ENCODE measurements around the gene BOLL.
"Not testable (repeated sequence)": the region's sequence is repeated elsewhere in the genome, so short reads cannot be mapped to it uniquely, and the experiment has no call there.

Gene BOLL, protein sequence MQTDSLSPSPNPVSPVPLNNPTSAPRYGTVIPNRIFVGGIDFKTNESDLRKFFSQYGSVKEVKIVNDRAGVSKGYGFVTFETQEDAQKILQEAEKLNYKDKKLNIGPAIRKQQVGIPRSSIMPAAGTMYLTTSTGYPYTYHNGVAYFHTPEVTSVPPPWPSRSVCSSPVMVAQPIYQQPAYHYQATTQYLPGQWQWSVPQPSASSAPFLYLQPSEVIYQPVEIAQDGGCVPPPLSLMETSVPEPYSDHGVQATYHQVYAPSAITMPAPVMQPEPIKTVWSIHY

DNA sequence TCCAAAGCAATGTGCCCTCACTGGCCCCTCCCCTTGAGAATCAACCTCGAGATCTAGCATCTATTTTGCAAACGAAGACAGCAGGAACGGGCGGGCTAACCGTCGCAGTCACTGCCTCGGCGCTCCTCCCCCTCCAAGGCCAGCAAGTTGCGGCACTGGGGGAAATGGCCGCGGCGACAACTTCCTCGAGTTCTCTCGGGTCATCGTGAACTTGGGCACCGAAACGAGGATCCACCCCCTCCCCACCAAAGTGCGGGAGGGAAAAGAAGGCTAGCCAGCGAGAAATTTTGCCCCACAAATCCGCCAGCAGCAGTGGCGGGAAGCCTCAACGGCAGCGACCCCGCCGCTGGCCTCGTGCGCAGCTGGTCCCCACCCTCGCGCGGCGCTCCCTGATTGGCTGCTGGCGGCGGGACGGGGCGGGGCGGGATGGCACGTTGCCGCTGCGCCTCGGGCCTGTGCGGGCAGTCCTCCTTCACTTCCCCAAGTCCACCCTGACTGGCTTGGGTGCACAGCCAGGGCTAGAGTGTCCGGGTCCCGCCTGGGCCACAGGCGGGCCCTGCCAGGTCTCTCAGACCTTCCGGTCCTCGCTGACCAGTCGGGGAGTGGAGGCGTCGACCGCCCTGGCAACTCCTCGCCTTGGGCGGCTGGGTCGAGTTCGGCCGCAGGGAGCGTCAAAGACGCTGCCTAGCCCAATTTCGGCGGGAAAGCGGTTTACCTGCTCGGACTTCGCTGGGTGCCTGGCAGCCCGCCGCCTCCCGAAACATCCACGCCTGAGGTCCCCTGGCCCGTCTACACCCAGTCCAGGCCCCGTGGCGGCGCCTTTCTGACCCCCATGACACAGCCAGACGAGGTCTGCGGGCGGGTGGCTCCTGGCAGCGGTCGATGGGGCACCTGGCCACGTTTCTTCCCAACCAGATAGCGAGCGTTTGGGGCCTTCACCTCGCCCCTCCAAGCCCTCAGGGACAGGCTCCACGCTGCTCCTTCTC is at the start of gene BOLL:
BOLL (minus strand) TSS at position 364 of the 986 bp plus-strand sequence. CDS start 3,469 bp downstream, outside the sequence.
- no peak for DNase-seq

DNA sequence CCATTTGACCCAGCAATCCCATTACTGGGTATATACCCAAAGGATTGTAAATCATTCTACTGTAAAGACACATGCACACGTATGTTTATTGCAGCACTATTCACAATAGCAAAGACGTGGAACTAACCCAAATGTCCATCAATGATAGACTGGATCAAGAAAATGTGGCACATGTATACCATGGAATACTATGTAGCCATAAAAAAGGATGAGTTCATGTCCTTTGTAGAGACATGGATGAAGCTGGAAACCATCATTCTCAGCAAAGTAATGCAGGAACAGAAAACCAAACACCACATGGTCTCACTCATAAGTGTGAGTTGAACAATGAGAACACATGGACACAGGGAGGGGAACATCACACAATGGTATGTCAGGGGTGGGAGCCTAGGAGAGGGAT is 49.7 kb upstream of the BOLL start:
- not testable (repeated sequence) for DNase-seq

DNA sequence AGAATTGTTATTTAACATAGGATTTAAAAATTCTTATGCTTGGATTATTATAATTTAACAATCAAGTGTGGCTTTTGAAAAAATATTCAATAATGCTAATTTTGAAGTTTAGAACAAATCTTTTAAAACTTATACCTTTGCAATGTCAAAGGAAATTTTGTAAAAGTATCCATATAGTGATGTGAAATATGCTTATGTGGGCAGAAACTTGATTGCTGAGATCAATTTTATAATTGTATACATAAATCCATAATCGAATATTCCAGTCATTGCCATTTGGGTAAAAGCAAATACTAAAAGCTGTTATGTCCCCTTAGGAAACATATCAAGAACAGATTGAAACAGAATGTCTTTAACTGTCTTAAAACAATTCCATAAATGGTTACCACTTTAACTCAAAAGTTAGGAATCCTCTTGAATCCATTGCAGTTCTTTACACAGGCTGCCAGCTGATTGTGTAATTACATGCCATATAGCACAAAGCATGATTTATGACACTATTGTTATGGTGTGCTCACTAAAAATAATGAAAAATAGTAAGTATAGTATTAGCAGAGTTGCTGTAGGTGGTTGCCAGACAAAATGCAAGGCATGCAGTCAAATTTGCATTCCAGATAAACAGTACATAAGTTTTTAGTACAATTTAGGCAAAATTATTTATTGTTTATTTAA is 43.5 kb upstream of the BOLL start:
- DNase-seq = no peak

DNA sequence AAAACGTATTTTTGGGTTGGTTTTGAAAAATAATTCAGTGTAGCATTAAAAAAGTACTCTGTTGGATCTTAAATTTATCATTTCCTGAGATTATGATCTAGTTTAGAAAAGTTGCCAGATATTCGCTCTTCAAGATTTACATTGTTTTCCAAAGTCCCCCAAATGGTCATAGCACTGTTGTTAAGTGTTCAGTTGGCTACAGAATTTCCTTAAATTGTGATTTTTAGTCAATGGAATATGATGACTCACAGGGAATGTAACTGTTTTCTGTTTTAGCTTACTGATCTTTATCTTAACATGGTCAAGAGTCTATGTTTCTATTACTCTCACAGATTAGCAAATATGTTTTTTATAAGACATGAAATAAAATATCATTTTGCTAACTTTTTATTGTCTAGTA is 42.5 kb upstream of the BOLL start:
- no peak for DNase-seq

DNA sequence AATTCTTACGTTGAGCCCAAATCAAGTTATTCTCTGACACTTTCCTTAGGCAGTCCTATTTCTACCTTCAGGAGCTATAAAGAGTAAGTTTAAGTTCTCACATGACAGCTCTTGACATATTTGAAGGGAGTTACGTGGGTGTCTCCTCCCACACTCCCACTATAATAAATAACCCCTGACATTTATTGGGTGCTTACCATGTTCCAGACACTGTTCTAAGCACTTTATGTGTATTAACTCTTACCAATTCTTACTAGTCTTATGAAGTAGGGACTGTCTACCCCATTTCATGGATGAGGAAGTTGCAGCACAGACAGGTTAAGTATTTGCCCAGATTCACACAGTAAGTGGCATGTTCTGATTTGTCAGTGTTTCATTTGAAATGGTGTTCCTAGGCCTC is 37.2 kb upstream of the BOLL start:
- no peak for DNase-seq

DNA sequence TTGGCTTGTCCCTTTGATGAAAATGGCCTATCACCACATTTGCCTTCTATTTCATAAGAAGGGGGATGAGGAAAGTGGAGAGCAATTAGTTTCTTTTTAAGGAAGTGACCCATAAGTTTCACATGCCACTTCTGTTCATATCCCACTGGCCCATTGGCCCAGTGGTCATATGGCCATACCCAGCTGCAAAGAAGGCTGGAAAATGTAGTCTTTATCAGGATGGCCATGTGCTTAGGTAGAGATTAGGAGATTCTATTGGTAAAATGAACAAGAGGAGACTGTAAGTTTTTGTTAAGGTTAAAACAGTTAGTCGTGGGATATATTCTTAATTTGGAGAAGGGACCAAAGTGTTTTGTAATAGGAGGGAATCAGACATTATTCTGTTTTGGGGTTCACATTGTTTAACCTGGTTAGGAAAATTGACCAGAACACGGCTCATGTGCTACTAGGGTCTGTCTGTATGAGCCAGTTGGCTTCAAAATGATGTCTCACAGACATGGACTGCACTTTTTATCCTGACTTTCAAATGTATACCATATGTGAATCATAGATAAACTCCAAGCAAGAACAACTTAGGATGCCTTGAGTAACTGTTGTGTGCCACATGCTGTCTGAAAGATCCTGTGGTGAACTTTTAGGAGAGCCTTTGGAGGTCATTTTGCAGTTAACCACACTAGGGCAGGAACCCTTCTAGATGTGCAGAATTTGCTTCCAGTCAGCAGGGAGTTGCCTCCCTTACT is 36.6 kb upstream of the BOLL start:
- no peak for DNase-seq

DNA sequence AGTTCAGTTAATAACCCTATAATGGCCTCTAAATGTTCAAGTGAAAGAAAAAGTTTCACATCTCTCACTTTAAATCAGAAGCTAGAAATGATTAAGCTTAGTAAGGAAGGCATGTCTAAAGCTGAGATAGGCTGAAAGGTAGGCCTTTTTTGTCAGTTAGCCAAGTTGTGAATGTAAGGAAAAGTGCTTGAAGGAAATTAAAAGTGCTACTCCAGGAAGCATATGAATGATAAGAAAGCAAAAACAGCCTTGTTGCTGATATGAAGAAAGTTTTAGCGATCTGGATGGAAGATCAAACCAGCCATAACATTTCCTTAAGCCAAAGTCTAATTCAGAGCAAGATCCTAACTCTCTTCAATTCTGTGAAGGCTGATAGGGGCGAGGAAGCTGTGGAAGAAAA is 29.4 kb upstream of the BOLL start:
- no peak for DNase-seq

DNA sequence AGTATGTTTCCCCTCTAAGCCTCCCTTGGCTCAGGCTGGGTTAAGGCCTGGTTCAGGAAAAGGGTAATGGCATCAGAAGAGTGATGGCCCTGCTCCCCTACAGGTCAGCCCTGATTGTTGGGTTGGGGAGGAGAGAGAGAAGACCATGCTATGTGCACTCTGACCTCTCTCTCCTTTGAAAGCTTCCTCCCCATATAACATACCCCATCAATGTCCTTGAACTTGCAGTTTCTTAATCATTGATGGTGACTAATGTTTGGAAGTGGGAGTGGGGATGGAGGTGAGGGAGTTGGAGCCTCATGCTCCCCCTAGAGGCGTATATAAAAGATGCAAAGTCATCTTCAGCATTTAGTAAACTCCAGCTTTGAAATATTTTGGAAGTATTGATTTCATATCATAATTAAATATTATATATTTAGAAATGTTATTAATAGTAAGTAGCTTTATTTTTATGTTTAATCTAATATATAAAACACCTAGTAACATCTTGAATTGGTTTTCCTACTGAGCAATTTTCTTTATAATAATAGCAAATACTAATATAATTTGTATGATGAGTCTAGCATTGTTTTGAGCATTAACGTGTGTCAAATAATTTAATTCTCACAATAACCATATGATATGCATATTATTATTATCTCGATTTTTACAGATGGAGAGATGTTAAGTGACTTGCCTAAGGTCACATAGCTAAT is 28.1 kb upstream of the BOLL start:
- DNase-seq = peak; percentile 66 to 76

DNA sequence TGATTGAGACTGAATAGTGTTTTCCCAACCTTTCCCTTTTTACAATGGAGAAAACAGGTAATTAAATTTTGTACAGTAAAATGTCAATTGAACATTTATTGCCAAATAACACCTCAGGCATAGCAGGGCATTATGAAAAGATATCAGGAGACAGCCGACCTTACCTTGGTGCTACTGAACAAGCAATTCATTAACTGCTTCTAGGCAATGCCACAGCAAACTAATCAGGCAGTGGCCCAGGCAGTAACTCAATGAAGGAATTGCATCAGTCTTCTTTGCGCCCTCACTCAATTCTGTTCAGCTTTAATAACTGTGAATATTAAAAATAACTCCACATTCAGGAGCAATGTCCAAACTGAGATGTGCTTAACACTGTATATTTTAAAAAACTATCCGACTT is 25.4 kb upstream of the BOLL start:
- no peak for DNase-seq

DNA sequence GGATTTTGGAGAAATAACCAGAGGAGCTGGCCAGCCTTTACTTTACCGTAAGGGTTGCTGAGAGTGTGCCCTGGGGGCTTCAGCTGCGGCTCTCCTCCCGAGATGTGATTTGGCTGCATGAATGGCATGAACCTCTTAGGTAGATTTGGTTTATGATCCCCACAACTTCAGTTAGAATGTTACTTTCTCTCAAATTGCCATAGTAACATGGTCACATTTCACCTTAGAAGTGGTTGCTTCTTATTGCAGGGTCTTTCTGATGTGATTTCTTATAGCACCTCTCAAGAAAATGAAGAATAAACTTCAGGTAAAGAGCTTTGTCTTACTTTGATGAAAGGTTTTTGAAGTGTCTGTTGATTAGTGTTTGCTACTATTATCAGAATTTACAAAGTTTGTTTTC is 24.9 kb upstream of the BOLL start:
- no peak for DNase-seq

DNA sequence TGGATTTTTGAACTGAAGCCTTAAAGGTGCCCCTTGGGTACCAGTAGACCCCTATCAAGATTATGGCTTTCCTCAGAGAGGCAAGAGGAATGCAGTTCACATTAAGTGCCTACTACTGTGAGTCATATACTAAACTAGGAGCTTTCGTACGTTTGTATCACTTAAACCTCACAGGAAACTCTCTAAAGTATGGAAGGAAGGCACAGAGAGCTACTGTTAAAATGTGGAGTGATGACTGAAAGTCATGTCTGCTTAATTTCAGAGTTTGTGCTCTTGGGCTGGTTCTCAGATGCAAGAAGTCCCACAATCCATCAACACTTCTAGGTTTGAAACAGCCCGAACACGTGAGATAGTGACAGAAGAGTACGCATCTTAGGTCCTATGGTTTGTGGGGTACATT is 23.9 kb upstream of the BOLL start:
- DNase-seq = no peak

DNA sequence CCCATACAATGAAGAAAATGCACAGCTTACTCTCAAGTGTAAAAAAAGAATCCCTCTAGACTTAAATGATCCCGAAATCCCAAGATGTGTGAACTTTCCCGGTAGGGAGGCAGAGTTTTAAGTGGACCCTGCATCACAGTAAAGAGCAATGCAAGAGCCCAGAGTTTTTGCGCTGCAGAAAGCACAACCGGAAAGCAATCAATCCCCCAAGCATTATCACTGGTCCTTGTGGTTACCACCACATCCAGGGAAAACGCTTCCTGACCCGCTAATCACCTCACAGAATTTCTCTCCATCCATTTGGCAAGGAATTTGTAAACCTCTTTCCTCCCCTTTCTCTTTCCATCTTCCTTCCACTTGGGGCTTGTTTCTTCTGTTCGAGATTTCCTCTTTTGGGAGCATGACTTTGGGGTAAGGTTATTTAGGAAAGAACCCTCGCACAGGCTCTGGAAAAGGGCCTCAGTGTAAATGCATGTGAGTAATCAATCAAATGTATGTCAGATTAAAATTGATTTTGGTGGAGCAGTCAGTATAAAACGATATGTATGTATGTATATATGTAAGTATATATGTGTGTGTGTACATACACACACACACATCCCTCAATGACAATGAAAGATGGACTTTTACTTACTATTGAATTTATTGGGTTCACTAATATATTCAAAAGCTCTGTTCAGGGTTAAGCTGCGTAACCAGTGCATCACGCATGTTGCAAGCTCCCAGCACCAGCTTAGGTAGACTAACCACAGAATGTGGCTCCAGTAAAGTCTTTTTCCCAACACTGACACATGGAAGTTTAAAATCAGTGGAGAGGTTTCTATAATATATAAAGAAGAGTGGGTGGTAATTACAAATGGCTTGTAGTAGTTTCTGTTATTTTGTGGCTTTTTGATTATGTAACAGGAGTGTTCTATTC is 20.9 kb upstream of the BOLL start:
- peak in 1 of 2 experiments; percentile 23 for DNase-seq

DNA sequence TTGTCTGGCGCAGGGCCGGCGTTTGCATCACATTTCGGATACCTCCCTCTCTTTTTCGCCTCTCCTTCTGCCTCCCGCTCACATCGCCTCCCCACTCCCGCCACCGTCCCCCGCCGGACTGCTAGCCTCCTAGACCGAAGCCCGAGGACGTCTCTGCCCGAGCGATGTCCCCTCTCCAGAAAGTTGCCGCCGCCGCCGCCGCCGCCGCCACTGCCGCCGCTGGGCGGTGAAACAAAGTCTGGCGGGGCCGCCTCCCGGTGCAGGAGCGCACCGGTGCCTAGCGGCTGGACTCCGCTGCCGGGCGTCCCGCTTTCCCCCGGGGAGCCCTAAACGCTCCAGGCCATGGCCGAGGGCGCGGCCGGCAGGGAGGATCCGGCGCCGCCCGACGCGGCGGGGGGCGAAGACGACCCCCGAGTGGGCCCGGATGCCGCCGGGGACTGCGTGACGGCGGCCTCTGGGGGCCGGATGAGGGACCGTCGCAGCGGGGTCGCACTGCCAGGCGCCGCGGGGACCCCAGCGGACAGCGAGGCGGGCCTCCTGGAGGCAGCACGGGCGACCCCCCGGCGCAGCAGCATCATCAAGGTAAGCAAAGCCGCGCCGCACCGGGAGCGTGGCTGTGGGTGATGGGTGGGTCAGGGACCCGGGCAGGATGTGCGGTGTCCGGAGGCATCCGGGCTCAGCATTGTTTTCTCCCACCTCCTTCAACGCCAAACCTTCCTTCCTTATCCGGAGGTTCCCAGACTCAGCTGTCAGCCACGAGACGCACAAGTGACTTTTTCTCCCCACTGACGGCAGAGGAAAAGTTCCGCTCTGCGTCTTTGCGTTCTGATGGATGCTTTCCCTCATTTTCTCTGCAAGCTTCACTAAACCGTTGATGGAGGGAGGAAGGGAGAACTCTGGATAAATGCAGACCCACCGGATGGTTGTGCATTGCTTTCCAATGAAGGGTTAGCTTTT is 19.9 kb upstream of the BOLL start:
- DNase-seq = peak in 1 of 2 experiments; percentile 10

DNA sequence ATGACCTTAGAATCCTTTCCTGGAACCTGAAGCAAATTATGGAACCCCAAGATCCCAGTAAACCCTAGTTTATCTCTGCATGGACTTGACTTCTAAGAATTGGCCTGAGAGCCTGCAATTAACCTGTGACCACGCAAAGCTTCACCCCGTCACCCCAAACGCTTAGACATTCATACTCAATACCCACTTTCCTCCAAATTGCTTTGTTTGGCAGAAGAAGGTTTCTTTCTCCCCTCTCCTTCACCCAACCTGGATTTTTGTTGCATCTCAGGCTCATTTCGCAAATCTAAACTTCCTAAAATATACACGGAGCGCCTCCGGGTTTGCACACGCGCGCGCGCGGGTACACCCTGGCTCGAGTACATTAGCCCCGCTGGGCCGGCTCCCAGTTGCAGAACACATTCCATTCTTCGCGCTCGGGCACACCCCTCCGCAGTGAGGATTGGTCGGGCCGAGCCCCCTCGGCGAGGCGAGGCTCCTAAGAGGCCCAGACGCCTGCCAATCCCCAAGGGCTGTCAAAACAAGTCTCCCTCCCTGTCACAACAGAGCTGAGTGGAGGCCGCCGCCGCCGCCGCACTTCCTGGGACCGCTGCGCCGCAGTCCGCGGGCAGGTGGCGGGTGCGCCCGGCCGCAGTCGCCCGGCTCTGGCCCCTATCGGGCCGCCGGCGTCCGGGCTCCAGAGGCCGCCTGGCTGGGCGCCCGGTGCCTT is 19.1 kb upstream of the BOLL start, which contains the start of gene PLCL1:
PLCL1 (plus strand) TSS at position 545 of the 709 bp plus-strand sequence.
- peak; percentile 96 for DNase-seq

DNA sequence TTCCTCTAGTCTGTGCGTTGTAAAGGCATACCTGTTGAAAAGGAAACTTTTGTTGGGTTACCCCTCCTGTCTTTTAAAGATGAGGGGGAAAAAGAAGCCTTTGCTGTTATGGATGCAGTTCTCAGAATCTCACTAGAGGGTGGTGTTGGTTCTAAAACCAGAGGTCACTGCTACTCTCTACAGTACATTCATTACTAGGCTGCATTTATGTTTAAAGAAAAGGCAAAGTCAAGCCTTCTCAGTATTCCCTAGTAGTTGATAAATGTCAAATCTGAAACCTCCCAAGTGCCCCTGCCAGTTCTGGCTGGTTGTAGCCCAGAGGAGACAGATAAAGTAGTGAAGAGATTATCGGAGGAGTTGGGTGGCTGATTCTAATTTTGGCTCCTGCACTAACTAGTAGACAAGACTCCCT is 17.9 kb upstream of the BOLL start:
- peak; percentile 88 to 95 for DNase-seq

DNA sequence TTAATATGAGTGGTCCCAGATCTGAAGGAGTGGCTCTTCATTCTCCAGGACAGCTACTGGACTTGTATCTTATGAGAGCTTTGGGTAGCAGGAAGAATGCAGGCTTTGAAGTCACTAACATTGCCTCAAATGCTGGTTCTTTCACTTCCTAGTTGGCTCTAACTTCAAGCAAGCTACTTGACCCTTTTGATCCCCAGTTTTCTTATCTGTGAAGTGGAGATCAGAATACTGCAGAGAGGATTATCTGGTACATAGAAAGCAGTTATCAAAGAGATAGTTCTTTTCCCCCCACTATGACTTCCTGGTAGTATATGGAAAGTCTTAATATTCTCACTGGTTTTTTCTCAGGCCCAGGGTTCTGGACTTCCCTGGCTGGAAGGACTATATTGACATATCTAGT is 15.9 kb upstream of the BOLL start:
- DNase-seq = no peak

DNA sequence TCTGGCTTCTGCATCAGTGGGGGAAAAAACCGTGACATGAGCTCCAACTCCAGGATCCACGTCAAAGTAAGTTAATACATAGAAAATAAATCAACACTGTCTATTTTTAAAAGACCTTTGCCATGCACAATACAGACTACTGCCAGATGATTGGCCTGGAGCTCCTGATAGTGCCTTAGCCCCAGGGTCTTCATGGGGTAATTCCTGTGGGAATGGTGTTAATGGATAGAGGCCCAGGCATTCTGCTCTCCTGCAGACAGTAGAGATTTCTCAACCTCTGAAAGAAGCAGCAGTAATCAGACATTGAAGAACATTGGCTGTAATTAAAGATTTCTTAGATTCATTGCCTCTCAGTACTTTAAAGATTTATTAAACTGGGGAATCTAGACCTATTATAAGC is 15.0 kb upstream of the BOLL start:
- no peak for DNase-seq

DNA sequence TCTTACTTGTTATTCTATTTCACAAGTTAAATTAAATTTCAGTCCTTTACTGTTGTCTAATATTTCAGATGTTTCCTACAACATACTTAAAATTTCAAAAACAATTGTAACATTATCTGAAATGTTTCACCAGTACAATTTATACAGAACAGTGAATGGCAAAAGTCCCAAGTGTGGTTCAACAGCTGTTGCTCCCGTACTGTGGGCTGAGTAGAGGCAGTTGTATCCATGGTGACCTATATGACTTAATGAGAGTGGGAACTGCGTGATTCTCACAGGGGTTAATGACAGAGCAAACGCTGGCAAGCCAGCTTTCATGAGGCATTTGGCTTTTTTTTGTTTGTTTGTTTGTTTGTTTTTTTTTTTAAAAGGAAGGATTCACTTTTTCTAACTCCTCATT is 13.9 kb upstream of the BOLL start:
- no peak for DNase-seq

DNA sequence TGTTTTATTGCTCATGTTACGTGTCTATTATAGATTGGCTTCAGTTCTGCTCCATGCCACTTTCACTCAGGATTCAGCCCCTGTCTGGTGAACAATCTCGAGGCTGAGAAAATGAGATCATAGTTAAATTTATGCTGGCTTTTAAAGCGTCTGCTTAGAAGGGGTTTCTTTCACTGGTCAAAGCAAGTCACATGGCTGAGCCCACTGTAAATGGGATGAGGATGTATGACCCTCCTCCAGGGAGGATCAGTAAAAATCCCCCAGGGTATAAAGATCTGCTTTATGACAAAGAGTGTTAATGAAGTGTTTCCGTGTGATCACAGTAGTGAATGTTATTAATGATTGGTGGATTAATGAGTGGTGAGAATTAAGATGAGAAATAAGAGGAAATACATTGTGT is 13.1 kb upstream of the BOLL start:
- DNase-seq = no peak
